H9 (cell line): Measurements from ENCODE around the gene PARL. TPM values are rescaled to one million over a fixed set of nuclear protein-coding genes. Genes with fewer than 3 reads are reported as not detected.
A peak's percentile ranks its signal among the peaks of the same experiment; 100 is the strongest.

Experiments
- DNase-seq: peaks from one replicate; pipeline ENCODE4 v3.0.0-alpha.2; 2017
- H2AFZ ChIP-seq: one replicate; pipeline ENCODE4 v1.6.1; 2013; ENCODE audit warnings: mild to moderate bottlenecking, low read length, control low read depth, moderate library complexity
- H2AK5ac ChIP-seq: 2 replicates; pipeline ENCODE4 v1.6.1; 2013; ENCODE audit warnings: low read length, control low read depth, mixed read lengths; ENCODE audit not compliant: insufficient read length
- H2BK120ac ChIP-seq: one replicate; pipeline ENCODE4 v1.6.1; 2013; ENCODE audit warnings: low read depth, mild to moderate bottlenecking, low read length, control low read depth, inconsistent platforms; ENCODE audit not compliant: poor library complexity, severe bottlenecking
- H2BK12ac ChIP-seq: 2 replicates; pipeline ENCODE4 v1.6.1; 2013; ENCODE audit warnings: low read length, control low read depth, mixed read lengths, low read depth; ENCODE audit not compliant: insufficient read length
- H2BK15ac ChIP-seq: 2 replicates; pipeline ENCODE4 v1.6.1; 2013; ENCODE audit warnings: low read depth, low read length, control low read depth
- H2BK20ac ChIP-seq: one replicate; pipeline ENCODE4 v1.6.1; 2013; ENCODE audit warnings: low read depth, mild to moderate bottlenecking, low read length, control low read depth, inconsistent platforms; ENCODE audit not compliant: poor library complexity, severe bottlenecking
- H2BK5ac ChIP-seq: 2 replicates; pipeline ENCODE4 v1.6.1; 2013; ENCODE audit warnings: low read length, control low read depth, mixed read lengths; ENCODE audit not compliant: insufficient read length
- H3K14ac ChIP-seq: 2 replicates; pipeline ENCODE4 v1.6.1; 2013; ENCODE audit warnings: low read length, control low read depth; ENCODE audit not compliant: insufficient read depth
- H3K18ac ChIP-seq: 2 replicates; pipeline ENCODE4 v1.6.1; 2013; ENCODE audit warnings: low read depth, mild to moderate bottlenecking, mixed read lengths, low read length, control low read depth; ENCODE audit not compliant: insufficient read length
- H3K23ac ChIP-seq: 2 replicates; pipeline ENCODE4 v1.6.1; 2013; ENCODE audit warnings: low read length, control low read depth, mixed read lengths, low read depth; ENCODE audit not compliant: insufficient read length
- H3K23me2 ChIP-seq: 2 replicates; pipeline ENCODE4 v1.6.1; 2013; ENCODE audit warnings: low read depth, mild to moderate bottlenecking, mixed read lengths, low read length, control low read depth; ENCODE audit not compliant: insufficient read length, poor library complexity, severe bottlenecking
- H3K27ac ChIP-seq: 2 replicates; pipeline ENCODE4 v1.5.1; 2013; ENCODE audit warnings: low read length, control low read depth, mixed read lengths, low read depth; ENCODE audit not compliant: insufficient read length
- H3K27me3 ChIP-seq: 2 replicates; pipeline ENCODE4 v1.6.1; 2013; ENCODE audit warnings: low read length, control low read depth, inconsistent platforms; ENCODE audit not compliant: insufficient read depth
- H3K4ac ChIP-seq: 2 replicates; pipeline ENCODE4 v1.6.1; 2013; ENCODE audit warnings: low read depth, mild to moderate bottlenecking, control low read depth, inconsistent platforms, low read length, moderate library complexity
- H3K4me1 ChIP-seq: 2 replicates; pipeline ENCODE4 v1.6.1; 2013; ENCODE audit warnings: low read length, control low read depth, inconsistent platforms; ENCODE audit not compliant: insufficient read depth
- H3K4me2 ChIP-seq: 2 replicates; pipeline ENCODE4 v1.6.1; 2013; ENCODE audit warnings: low read length, control low read depth, mixed read lengths; ENCODE audit not compliant: insufficient read length, insufficient read depth
- H3K56ac ChIP-seq: 2 replicates; pipeline ENCODE4 v1.6.1; 2013; ENCODE audit warnings: low read depth, mild to moderate bottlenecking, mixed read lengths, low read length, control low read depth; ENCODE audit not compliant: insufficient read length
- H3K79me1 ChIP-seq: 2 replicates; pipeline ENCODE4 v1.6.1; 2013; ENCODE audit warnings: low read depth, mild to moderate bottlenecking, moderate library complexity, low read length, control low read depth, inconsistent platforms; ENCODE audit not compliant: insufficient read depth, poor library complexity, severe bottlenecking
- H3K79me2 ChIP-seq: 2 replicates; pipeline ENCODE4 v1.6.1; 2013; ENCODE audit warnings: low read length, control low read depth, inconsistent platforms; ENCODE audit not compliant: insufficient read depth
- H3K9ac ChIP-seq: 2 replicates; pipeline ENCODE4 v1.6.1; 2013; ENCODE audit warnings: low read length, control low read depth, mixed read lengths; ENCODE audit not compliant: insufficient read length; ENCODE audit errors: extremely low read depth
- H3K9me3 ChIP-seq: one replicate; pipeline ENCODE4 v1.6.1; 2013; ENCODE audit warnings: low read depth, low read length, inconsistent platforms; ENCODE audit not compliant: control insufficient read depth
- H3T11ph ChIP-seq: one replicate; pipeline ENCODE4 v1.6.1; 2013; ENCODE audit warnings: mild to moderate bottlenecking, low read length, control low read depth, inconsistent platforms
- H4K20me1 ChIP-seq: one replicate; pipeline ENCODE4 v1.6.1; 2013; ENCODE audit not compliant: control insufficient read depth, insufficient read length, insufficient read depth
- H4K5ac ChIP-seq: 2 replicates; pipeline ENCODE4 v1.6.1; 2013; ENCODE audit warnings: low read depth, mild to moderate bottlenecking, mixed read lengths, low read length, control low read depth; ENCODE audit not compliant: insufficient read length
- H4K8ac ChIP-seq: replicated peaks from 2 replicates; pipeline ENCODE4 v1.6.1; 2013; ENCODE audit warnings: low read length, control low read depth, mixed read lengths, low read depth; ENCODE audit not compliant: insufficient read length
- H4K91ac ChIP-seq: 2 replicates; pipeline ENCODE4 v1.6.1; 2013; ENCODE audit warnings: low read depth, mild to moderate bottlenecking, moderate library complexity, mixed read lengths, low read length, control low read depth; ENCODE audit not compliant: insufficient read length
- H3K27ac Mint-ChIP-seq, 3 experiments: 2 replicates in 2 of 3; 3 replicates in 1 of 3; pipeline ENCODE4 v1.8.0; 2020 to 2021; ENCODE audit warnings: mixed read lengths in 3 of 3, mild to moderate bottlenecking in 1 of 3, moderate library complexity in 1 of 3
- H3K27me3 Mint-ChIP-seq: 2 replicates; pipeline ENCODE4 v1.8.0; 2021; ENCODE audit warnings: low read depth, mild to moderate bottlenecking, moderate library complexity, mixed read lengths
- H3K36me3 Mint-ChIP-seq, 3 experiments: 2 replicates in 2 of 3; 3 replicates in 1 of 3; pipeline ENCODE4 v1.8.0; 2020 to 2021; ENCODE audit warnings: low read depth in 3 of 3, mixed read lengths in 3 of 3; ENCODE audit not compliant: insufficient read depth in 1 of 3
- H3K4me1 Mint-ChIP-seq, 2 experiments: 2 replicates each; pipeline ENCODE4 v1.8.0; 2020; ENCODE audit warnings: mixed read lengths in 2 of 2
- H3K4me3 Mint-ChIP-seq, 2 experiments: 2 replicates in 1 of 2; 3 replicates in 1 of 2; pipeline ENCODE4 v1.8.0; 2020 to 2021; ENCODE audit warnings: mild to moderate bottlenecking in 2 of 2, mixed read lengths in 2 of 2, moderate library complexity in 1 of 2
- H3K9me3 Mint-ChIP-seq, 2 experiments: 2 replicates in 1 of 2; 3 replicates in 1 of 2; pipeline ENCODE4 v1.8.0; 2020; ENCODE audit warnings: mild to moderate bottlenecking in 2 of 2, mixed read lengths in 2 of 2, moderate library complexity in 1 of 2
- WGBS: extraction: QIAGEN DNeasy Blood & Tissue Kit; methylation state at CpG from one replicate; pipeline ENCODE4 v1.1.7; 2013; ENCODE audit warnings: missing lambda C conversion rate, low lambda C conversion rate, mixed read lengths; ENCODE audit not compliant: insufficient read length; ENCODE audit errors: extremely low coverage; 5-methylcytosine and 5-hydroxymethylcytosine counted together
- total RNA-seq: library from RNA; stranded (reverse); gene quantifications from 2 replicates; pipeline ENCODE4 v1.2.1, GENCODE V29; 2021
- TF ChIP-seq, protein P1 (sequence below): fragments of 200-600 bp; sonication (generic); conservative IDR thresholded peaks from 3 replicates; pipeline ENCODE4 v1.8.0; 2021; ENCODE audit warnings: antibody characterized with exemption, mild to moderate bottlenecking

Gene PARL
- total RNA-seq, 1 experiment from 2014 or later = 94.5 TPM

- H3K27ac Mint-ChIP-seq = peak overlapping the region in 1 of 3 experiments; percentile 79; a peak in 2 of 7 replicates
- DNase-seq = no peak
- no peak overlapping the region for H3K4me3 Mint-ChIP-seq
Observed at GRCh38 chr3:183818706-183819624, 65.7 kb downstream of the PARL start.

More at GRCh38 chr3:183818706-183819624, 65.7 kb downstream of the PARL start:
- H3K9me3 Mint-ChIP-seq = no peaks in the 10 kb centered on the region
- H3K27me3 Mint-ChIP-seq = peaks cover 5% of the 10 kb centered on the region
- no peak overlapping the region for H2BK12ac ChIP-seq
- TF ChIP-seq, protein P1, sequence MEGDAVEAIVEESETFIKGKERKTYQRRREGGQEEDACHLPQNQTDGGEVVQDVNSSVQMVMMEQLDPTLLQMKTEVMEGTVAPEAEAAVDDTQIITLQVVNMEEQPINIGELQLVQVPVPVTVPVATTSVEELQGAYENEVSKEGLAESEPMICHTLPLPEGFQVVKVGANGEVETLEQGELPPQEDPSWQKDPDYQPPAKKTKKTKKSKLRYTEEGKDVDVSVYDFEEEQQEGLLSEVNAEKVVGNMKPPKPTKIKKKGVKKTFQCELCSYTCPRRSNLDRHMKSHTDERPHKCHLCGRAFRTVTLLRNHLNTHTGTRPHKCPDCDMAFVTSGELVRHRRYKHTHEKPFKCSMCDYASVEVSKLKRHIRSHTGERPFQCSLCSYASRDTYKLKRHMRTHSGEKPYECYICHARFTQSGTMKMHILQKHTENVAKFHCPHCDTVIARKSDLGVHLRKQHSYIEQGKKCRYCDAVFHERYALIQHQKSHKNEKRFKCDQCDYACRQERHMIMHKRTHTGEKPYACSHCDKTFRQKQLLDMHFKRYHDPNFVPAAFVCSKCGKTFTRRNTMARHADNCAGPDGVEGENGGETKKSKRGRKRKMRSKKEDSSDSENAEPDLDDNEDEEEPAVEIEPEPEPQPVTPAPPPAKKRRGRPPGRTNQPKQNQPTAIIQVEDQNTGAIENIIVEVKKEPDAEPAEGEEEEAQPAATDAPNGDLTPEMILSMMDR = no peak
- H3K79me1 ChIP-seq = no peaks in the 10 kb centered on the region
- H3K4me1 Mint-ChIP-seq = peaks cover 8 to 12% of the 10 kb centered on the region in 2 experiments
- no peaks in the 10 kb centered on the region for H3K4me1 ChIP-seq
- H2BK5ac ChIP-seq = no peak overlapping the region
- no peak overlapping the region for H2BK120ac ChIP-seq
- H2BK20ac ChIP-seq = no peak overlapping the region
- no peak overlapping the region for H3K18ac ChIP-seq
- H2BK15ac ChIP-seq = no peak overlapping the region
- H3K56ac ChIP-seq = no peak overlapping the region
- H4K20me1 ChIP-seq = no peaks in the 10 kb centered on the region
- H3K14ac ChIP-seq = no peak overlapping the region
- no peak overlapping the region for H3K9ac ChIP-seq
- no peak overlapping the region for H3T11ph ChIP-seq
- H3K79me2 ChIP-seq = no peaks in the 10 kb centered on the region
- no peaks in the 10 kb centered on the region for H3K23me2 ChIP-seq
- H4K5ac ChIP-seq = no peak overlapping the region
- H4K8ac ChIP-seq = no peak overlapping the region
- H4K91ac ChIP-seq = no peak overlapping the region
- no peak overlapping the region for H2AFZ ChIP-seq
- no peaks in the 10 kb centered on the region for H3K9me3 ChIP-seq
- H3K36me3 Mint-ChIP-seq = peaks cover 0 to 25% (median 19%) of the 10 kb centered on the region in 3 experiments; a peak in 6 of 7 replicates
- H3K27me3 ChIP-seq = no peaks in the 10 kb centered on the region
- no peak overlapping the region for H3K4me2 ChIP-seq
- WGBS = no CpG with 5 or more reads among the region's 25 CpGs
- H2AK5ac ChIP-seq = no peak overlapping the region
- H3K27ac ChIP-seq = no peak overlapping the region
- H3K23ac ChIP-seq = no peak overlapping the region
- no peak overlapping the region for H3K4ac ChIP-seq
